Measurements from ENCODE around the gene ZBTB25.

- TF ChIP-seq CTCF (IDR thresholded peaks at IDR 0.05): no peak
- TF ChIP-seq POLR2A (IDR thresholded peaks at IDR 0.05): no peak
These were observed 49.0 kb downstream of the ZBTB25 start for GRCh38 chr14:64454671-64455070.
